Kidney (tissue), 14 donors: Measurements from ENCODE around the gene FGR. TPM values are rescaled to one million over a fixed set of nuclear protein-coding genes. Genes with fewer than 3 reads are reported as not detected.

ENCODE experiments used
- DNase-seq, 5 donors: peaks; one replicate each; pipeline ENCODE4 v3.0.0-alpha.2; 2013 to 2020
- FAIRE-seq: peaks from 2 replicates; lab custom pipeline; 2012; peaks lifted over from hg19 to GRCh38; lab: Jason Lieb, UNC
- H3K27ac ChIP-seq, 2 donors: one replicate each; pipeline ENCODE4 v1.7.0; 2013; ENCODE audit warnings: low read depth in 2 of 2, low read length in 2 of 2, inconsistent platforms in 1 of 2
- H3K27me3 ChIP-seq: one replicate; pipeline ENCODE4 v1.7.1; 2013; ENCODE audit warnings: low read length, inconsistent platforms; ENCODE audit not compliant: control insufficient read depth, insufficient read depth
- H3K36me3 ChIP-seq, 3 donors: one replicate each; pipeline versions ENCODE4 v1.7.0 to v1.7.1; 2013; ENCODE audit warnings: low read length in 3 of 3, control low read depth in 1 of 3, inconsistent platforms in 1 of 3; ENCODE audit not compliant: insufficient read depth in 3 of 3, control insufficient read depth in 2 of 3
- H3K4me1 ChIP-seq, 3 donors: one replicate each; pipeline versions ENCODE4 v1.7.0 to v1.7.1; 2013; ENCODE audit warnings: low read length in 3 of 3, inconsistent platforms in 1 of 3, low read depth in 1 of 3; ENCODE audit not compliant: control insufficient read depth in 2 of 3, insufficient read depth in 2 of 3
- H3K4me3 ChIP-seq, 3 donors: one replicate each; pipeline versions ENCODE4 v1.7.0 to v1.8.1; 2013; ENCODE audit warnings: low read length in 3 of 3, control low read depth in 1 of 3, inconsistent platforms in 1 of 3
- H3K9ac ChIP-seq, 3 donors: one replicate each; pipeline versions ENCODE4 v1.7.0 to v1.7.1; 2013; ENCODE audit warnings: low read length in 3 of 3, control low read depth in 1 of 3, inconsistent platforms in 1 of 3
- H3K9me3 ChIP-seq, 3 donors: one replicate each; pipeline versions ENCODE4 v1.7.0 to v1.7.1; 2013; ENCODE audit warnings: low read length in 3 of 3, control low read depth in 1 of 3, inconsistent platforms in 1 of 3; ENCODE audit not compliant: control insufficient read depth in 2 of 3, insufficient read depth in 1 of 3
- CTCF ChIP-seq: IDR thresholded peaks from 3 replicates; pipeline ENCODE4 v1.5.1; 2012; ENCODE audit warnings: mild to moderate bottlenecking, moderate library complexity, borderline replicate concordance; ENCODE audit not compliant: insufficient read depth; ENCODE audit errors: extremely low read depth
- intact Hi-C: fragments of 100-400 bp; cut with DNase I; formaldehyde crosslinking; loops from one replicate; pipeline ENCODE4 v1.11.1; 2022
- polyA plus RNA-seq: library from polyadenylated mRNA; stranded (reverse); fragments of 350-450 nt; fragmentation: Illumina TruSeq; extraction: RNeasy Lipid Tissue Mini Kit (QIAGEN cat#74804); gene quantifications from one replicate; pipeline ENCODE4 v1.2.3, GENCODE V29; 2014; ENCODE audit warnings: low read depth, low replicate concordance; ENCODE audit not compliant: insufficient read depth
- total RNA-seq: library from RNA; stranded (reverse); fragmentation: NEBNext Ultra II Directional; extraction: Animal tissue kit (Norgen Biotek cat#: 25700); gene quantifications from one replicate; pipeline ENCODE4 v1.2.1, GENCODE V29; 2021
- donor health status: control.
- donor health status: control.
- donor health status: control.
- donor health status: control.
- donor health status: control.
- donor health status: DM: yes; HTN: yes; CAD: no.
- donor health status: Normal renal cell carcinoma (clear cell type).

The FGR gene
- total and polyA plus RNA-seq, 2 donors from 2014 or later = 2.5 to 23.3 TPM

GRCh38 chr1:27572679-27573426 lies 62.1 kb downstream of the FGR start:
- FAIRE-seq (no peak), DNase-seq (peak; percentile 53 to 85 (median 65))
- H3K9ac ChIP-seq = peak overlapping the region in 2 of 3 donors; percentile 4 to 71
- H3K36me3 ChIP-seq = no peaks in the 10 kb centered on the region
- H3K4me1 ChIP-seq = peaks cover 15 to 67% (median 50%) of the 10 kb centered on the region in 3 donors
- no peak for TF ChIP-seq CTCF
- H3K27ac ChIP-seq = peak overlapping the region; percentile 82 to 86
- intact Hi-C loops = no loop called here
- no peaks in the 10 kb centered on the region for H3K9me3 ChIP-seq
- no peaks in the 10 kb centered on the region for H3K27me3 ChIP-seq
- peak overlapping the region in 1 of 3 donors; percentile 25 for H3K4me3 ChIP-seq

- FAIRE-seq = no peak
- H3K36me3 ChIP-seq = no peaks in the 10 kb centered on the region
- DNase-seq = peak in 4 of 5 donors; percentile 63 to 73 (median 68)
- no peaks in the 10 kb centered on the region for H3K9me3 ChIP-seq
- no peak for TF ChIP-seq CTCF
- peaks cover 19 to 71% (median 53%) of the 10 kb centered on the region in 3 donors for H3K4me1 ChIP-seq
- peak overlapping the region; percentile 82 to 86 for H3K27ac ChIP-seq
- intact Hi-C loops = no loop called here
- H3K9ac ChIP-seq = peak overlapping the region in 2 of 3 donors; percentile 4 to 71
- H3K27me3 ChIP-seq = no peaks in the 10 kb centered on the region
- peak overlapping the region in 2 of 3 donors; percentile 17 to 25 for H3K4me3 ChIP-seq
Measured at GRCh38 chr1:27572019-27572678, 62.8 kb downstream of the FGR start.

GRCh38 chr1:27571439-27572018 lies 63.5 kb downstream of the FGR start:
- peaks cover 17 to 70% (median 52%) of the 10 kb centered on the region in 3 donors for H3K4me1 ChIP-seq
- no peaks in the 10 kb centered on the region for H3K36me3 ChIP-seq
- DNase-seq (peak; percentile 83 to 92 (median 90)), FAIRE-seq (no peak)
- H3K9ac ChIP-seq = peak overlapping the region in 1 of 3 donors; percentile 71
- H3K27me3 ChIP-seq = no peaks in the 10 kb centered on the region
- H3K27ac ChIP-seq = peak overlapping the region; percentile 82 to 86
- intact Hi-C loops = no loop called here
- TF ChIP-seq CTCF = no peak
- H3K9me3 ChIP-seq = no peaks in the 10 kb centered on the region
- H3K4me3 ChIP-seq = no peak overlapping the region
